ENCODE measurements around the gene SNX33.
"Not testable (repeated sequence)": the region's sequence is repeated elsewhere in the genome, so short reads cannot be mapped to it uniquely, and the experiment has no call there.

Gene SNX33

GRCh38 chr15:75631935-75632334 lies 15.8 kb upstream of the SNX33 start:
- Mint-ChIP-seq H3K27me3 (ENCODE audit: low read depth, poor library complexity) (peaks cover 3% of the 10 kb centered on the region), H3K4me3 (no peak overlapping the region), H3K4me1 (peaks cover 19% of the 10 kb centered on the region), H3K36me3 (ENCODE audit: low read depth) (no peaks in the 10 kb centered on the region), H3K9me3 (no peaks in the 10 kb centered on the region), H3K27ac (no peak overlapping the region)
- no peak for TF ChIP-seq CTCF (IDR thresholded peaks at IDR 0.05)
- no peak for DNase-seq

- not testable (repeated sequence) for H3K4me3 Mint-ChIP-seq; DNase-seq; H3K9me3 Mint-ChIP-seq; H3K36me3 Mint-ChIP-seq (ENCODE audit: low read depth); H3K27me3 Mint-ChIP-seq (ENCODE audit: low read depth, poor library complexity)
- Mint-ChIP-seq H3K27ac (peak overlapping the region; percentile 36), H3K4me1 (peaks cover 31% of the 10 kb centered on the region)
These were observed 13.8 kb upstream of the SNX33 start for GRCh38 chr15:75633922-75634321.

GRCh38 chr15:75636026-75636425 lies 11.7 kb upstream of the SNX33 start:
- TF ChIP-seq CTCF (IDR thresholded peaks at IDR 0.05), result no peak
- H3K27me3 Mint-ChIP-seq (ENCODE audit: low read depth, poor library complexity), result no peaks in the 10 kb centered on the region
- peaks cover 40% of the 10 kb centered on the region for H3K4me1 Mint-ChIP-seq
- DNase-seq, result no peak
- no peaks in the 10 kb centered on the region for H3K9me3 Mint-ChIP-seq
- H3K36me3 Mint-ChIP-seq (ENCODE audit: low read depth), result no peaks in the 10 kb centered on the region
- H3K4me3 Mint-ChIP-seq, result no peak overlapping the region
- peak overlapping the region; percentile 52 for H3K27ac Mint-ChIP-seq

GRCh38 chr15:75637245-75638009 lies 10.3 kb upstream of the SNX33 start:
- peak overlapping the region; percentile 83 for H3K27ac Mint-ChIP-seq
- peaks cover 41% of the 10 kb centered on the region for H3K4me1 Mint-ChIP-seq
- H3K9me3 Mint-ChIP-seq, result no peaks in the 10 kb centered on the region
- no peaks in the 10 kb centered on the region for H3K36me3 Mint-ChIP-seq (ENCODE audit: low read depth)
- TF ChIP-seq CTCF (IDR thresholded peaks at IDR 0.05), result no peak
- DNase-seq, result no peak
- peak overlapping the region; percentile 89 for H3K4me3 Mint-ChIP-seq
- no peaks in the 10 kb centered on the region for H3K27me3 Mint-ChIP-seq (ENCODE audit: low read depth, poor library complexity)

GRCh38 chr15:75639191-75639708 lies 8.5 kb upstream of the SNX33 start:
- TF ChIP-seq CTCF (IDR thresholded peaks at IDR 0.05), result no peak
- H3K4me3 Mint-ChIP-seq, result peak overlapping the region; percentile 89

GRCh38 chr15:75639709-75640482 lies 7.8 kb upstream of the SNX33 start, which contains the start of gene IMP3:
Gene IMP3 (minus strand): TSS chr15:75640224. CDS start chr15:75640168, 56 bp downstream.
- H3K9me3 Mint-ChIP-seq, result no peaks in the 10 kb centered on the region
- TF ChIP-seq CTCF (IDR thresholded peaks at IDR 0.05), result no peak
- no peaks in the 10 kb centered on the region for H3K36me3 Mint-ChIP-seq (ENCODE audit: low read depth)
- DNase-seq, result peak; percentile 89
- H3K27ac Mint-ChIP-seq, result peak within 1 kb of the TSS; percentile 74
- peak within 1 kb of the TSS; percentile 89 for H3K4me3 Mint-ChIP-seq
- peaks cover 44% of the 10 kb centered on the region for H3K4me1 Mint-ChIP-seq
- H3K27me3 Mint-ChIP-seq (ENCODE audit: low read depth, poor library complexity), result peaks cover 5% of the 10 kb centered on the region

More at GRCh38 chr15:75639191-75639708, 8.5 kb upstream of the SNX33 start:
- Mint-ChIP-seq H3K9me3 (no peaks in the 10 kb centered on the region), H3K27me3 (ENCODE audit: low read depth, poor library complexity) (peaks cover 2% of the 10 kb centered on the region), H3K36me3 (ENCODE audit: low read depth) (no peaks in the 10 kb centered on the region), H3K4me1 (peaks cover 44% of the 10 kb centered on the region), H3K27ac (peak overlapping the region; percentile 74)
- DNase-seq, result no peak
